Osteocyte (in vitro differentiated cells): ENCODE measurements around the gene ZNF106. TPM values are rescaled to one million over a fixed set of nuclear protein-coding genes. Genes with fewer than 3 reads are reported as not detected.

Experiments
- DNase-seq: peaks from one replicate; pipeline ENCODE4 v3.0.0; 2021; ENCODE audit warnings: mixed read lengths; ENCODE audit not compliant: unreplicated experiment; ENCODE audit errors: extremely low spot score
- H3K27ac Mint-ChIP-seq: one replicate; pipeline ENCODE4 v1.8.0; 2021; ENCODE audit warnings: mild to moderate bottlenecking, mixed read lengths; ENCODE audit not compliant: unreplicated experiment
- H3K27me3 Mint-ChIP-seq: one replicate; pipeline ENCODE4 v1.8.0; 2021; ENCODE audit warnings: mixed read lengths; ENCODE audit not compliant: unreplicated experiment
- H3K36me3 Mint-ChIP-seq: one replicate; pipeline ENCODE4 v1.8.0; 2021; ENCODE audit warnings: mixed read lengths; ENCODE audit not compliant: unreplicated experiment
- H3K4me1 Mint-ChIP-seq: one replicate; pipeline ENCODE4 v1.8.0; 2021; ENCODE audit warnings: mixed read lengths; ENCODE audit not compliant: unreplicated experiment
- H3K4me3 Mint-ChIP-seq: one replicate; pipeline ENCODE4 v1.8.0; 2021; ENCODE audit warnings: mild to moderate bottlenecking, moderate library complexity, mixed read lengths; ENCODE audit not compliant: unreplicated experiment
- H3K9me3 Mint-ChIP-seq: one replicate; pipeline ENCODE4 v1.8.0; 2021; ENCODE audit warnings: mixed read lengths; ENCODE audit not compliant: unreplicated experiment
- total RNA-seq: library from RNA; stranded (reverse); gene quantifications from 2 replicates; pipeline ENCODE4 v1.2.1, GENCODE V29; 2021
- TF ChIP-seq, protein P1 (sequence below): fragments of 200-600 bp; sonication (generic); IDR thresholded peaks from 2 replicates; pipeline ENCODE4 v1.5.0; 2021; ENCODE audit warnings: antibody characterized with exemption, mild to moderate bottlenecking, moderate library complexity

Gene ZNF106
- total RNA-seq, 1 donor from 2014 or later: 59.7 TPM

DNA sequence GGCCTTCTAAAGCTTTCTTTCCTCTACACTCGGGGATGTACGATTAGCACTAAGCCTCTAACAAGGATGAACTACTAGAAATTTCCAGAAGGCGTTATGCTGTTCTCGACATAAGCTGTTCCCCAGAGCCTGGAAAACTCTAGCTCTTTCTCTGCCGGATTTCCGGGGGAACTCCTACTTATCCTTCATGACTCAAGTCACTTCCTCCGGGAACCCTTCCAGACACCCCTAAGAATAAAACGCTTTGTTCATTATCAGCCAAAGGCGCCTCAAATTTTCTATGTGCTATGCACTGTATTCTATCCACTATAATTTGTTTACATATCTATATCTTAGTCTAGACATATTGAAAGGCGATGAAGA, 4.0 kb upstream of the ZNF106 start:
- TF ChIP-seq, protein P1, sequence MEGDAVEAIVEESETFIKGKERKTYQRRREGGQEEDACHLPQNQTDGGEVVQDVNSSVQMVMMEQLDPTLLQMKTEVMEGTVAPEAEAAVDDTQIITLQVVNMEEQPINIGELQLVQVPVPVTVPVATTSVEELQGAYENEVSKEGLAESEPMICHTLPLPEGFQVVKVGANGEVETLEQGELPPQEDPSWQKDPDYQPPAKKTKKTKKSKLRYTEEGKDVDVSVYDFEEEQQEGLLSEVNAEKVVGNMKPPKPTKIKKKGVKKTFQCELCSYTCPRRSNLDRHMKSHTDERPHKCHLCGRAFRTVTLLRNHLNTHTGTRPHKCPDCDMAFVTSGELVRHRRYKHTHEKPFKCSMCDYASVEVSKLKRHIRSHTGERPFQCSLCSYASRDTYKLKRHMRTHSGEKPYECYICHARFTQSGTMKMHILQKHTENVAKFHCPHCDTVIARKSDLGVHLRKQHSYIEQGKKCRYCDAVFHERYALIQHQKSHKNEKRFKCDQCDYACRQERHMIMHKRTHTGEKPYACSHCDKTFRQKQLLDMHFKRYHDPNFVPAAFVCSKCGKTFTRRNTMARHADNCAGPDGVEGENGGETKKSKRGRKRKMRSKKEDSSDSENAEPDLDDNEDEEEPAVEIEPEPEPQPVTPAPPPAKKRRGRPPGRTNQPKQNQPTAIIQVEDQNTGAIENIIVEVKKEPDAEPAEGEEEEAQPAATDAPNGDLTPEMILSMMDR: no peak
- Mint-ChIP-seq H3K4me1 (peaks cover 65% of the 10 kb centered on the region), H3K27ac (peak overlapping the region; percentile 99)

DNA sequence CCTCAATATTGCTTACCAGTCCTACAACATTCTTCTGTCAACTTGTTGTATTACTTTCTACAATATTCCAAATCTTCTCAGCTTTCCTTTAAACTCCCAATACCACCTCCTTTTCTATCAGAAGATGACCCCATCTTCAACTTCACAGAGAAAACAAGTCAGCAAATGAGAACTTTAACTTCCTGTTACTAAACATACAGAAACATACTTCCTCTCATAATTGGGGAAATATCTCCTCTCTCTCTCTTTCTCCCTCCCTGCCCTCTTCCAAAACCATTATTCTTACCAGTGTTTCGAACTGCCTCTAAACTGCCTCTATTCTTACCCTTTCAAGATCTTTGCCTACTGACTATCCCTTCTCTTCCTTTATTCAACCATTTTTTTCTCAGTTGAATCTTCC, 2.7 kb upstream of the ZNF106 start:
- Mint-ChIP-seq H3K4me1 (peaks cover 59% of the 10 kb centered on the region), H3K27ac (peak overlapping the region; percentile 99)

More for the DNA sequence above, 4.0 kb upstream of the ZNF106 start:
- Mint-ChIP-seq H3K36me3 (peaks cover 3% of the 10 kb centered on the region), H3K4me3 (peak overlapping the region; percentile 100), H3K9me3 (no peaks in the 10 kb centered on the region), H3K27me3 (no peaks in the 10 kb centered on the region)
- no peak for DNase-seq

DNA sequence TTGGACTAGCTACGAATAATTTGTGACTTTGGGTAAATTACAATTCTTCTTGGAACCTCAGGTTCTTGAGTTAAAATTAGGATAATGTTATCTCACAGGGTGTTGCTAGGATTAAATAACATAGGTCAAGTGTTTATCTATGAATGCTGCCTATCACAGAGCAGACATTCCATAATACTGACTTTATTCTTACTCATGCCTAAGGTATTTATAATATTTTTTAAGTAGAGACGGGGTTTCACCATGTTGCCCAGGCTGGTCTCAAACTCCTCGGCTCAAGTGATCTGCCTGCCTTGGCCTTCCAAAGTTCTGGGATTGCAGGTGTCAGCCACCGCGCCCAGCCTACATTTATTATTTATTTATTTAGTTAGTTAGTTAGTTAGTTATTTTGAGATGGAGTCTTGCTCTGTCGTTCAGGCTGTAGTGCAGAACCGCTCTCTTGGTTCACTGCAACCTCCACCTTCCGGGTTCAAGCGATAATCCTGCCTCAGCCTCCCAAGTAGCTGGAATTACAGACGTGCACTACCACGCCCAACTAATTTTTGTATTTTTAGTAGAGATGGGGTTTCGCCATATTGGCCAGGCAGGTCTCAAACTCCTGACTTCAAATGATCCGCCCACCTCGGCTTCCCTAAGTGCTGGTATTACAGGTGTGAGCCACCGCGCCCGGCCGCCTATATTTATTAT, 741 bp upstream of the ZNF106 start:
- DNase-seq: no peak
- H3K36me3 Mint-ChIP-seq: no peaks in the 10 kb centered on the region
- TF ChIP-seq, protein P1: no peak
- H3K4me1 Mint-ChIP-seq: peaks cover 56% of the 10 kb centered on the region
- no peaks in the 10 kb centered on the region for H3K9me3 Mint-ChIP-seq
- peak overlapping the region; percentile 100 for H3K27ac Mint-ChIP-seq
- H3K4me3 Mint-ChIP-seq: peak overlapping the region; percentile 95
- H3K27me3 Mint-ChIP-seq: no peaks in the 10 kb centered on the region

More for the DNA sequence above, 2.7 kb upstream of the ZNF106 start:
- TF ChIP-seq, protein P1: no peak
- Mint-ChIP-seq H3K4me3 (no peak overlapping the region), H3K27me3 (no peaks in the 10 kb centered on the region), H3K9me3 (no peaks in the 10 kb centered on the region), H3K36me3 (no peaks in the 10 kb centered on the region)
- no peak for DNase-seq

DNA sequence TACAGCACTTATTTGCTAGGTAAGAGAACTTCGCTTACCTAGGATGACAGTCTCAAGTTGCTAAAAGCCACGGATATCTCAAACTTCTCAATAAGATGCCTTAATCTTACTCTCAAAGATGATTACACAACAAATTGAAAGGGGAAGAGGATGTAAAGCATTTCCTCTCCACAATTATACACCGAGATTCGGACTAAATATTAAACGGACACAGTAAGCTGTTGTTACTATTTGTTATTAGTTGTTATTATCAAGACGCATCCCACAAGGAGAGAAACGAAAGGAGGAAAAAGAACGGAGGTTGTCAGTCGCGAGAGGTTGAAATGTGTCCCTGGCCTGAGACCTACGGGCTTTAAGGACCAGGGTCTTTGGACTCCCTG, 660 bp downstream of the ZNF106 start:
- peak overlapping the region; percentile 100 for H3K27ac Mint-ChIP-seq
- TF ChIP-seq, protein P1: no peak
- H3K27me3 Mint-ChIP-seq: no peaks in the 10 kb centered on the region
- peak overlapping the region; percentile 95 for H3K4me3 Mint-ChIP-seq
- peaks cover 2% of the 10 kb centered on the region for H3K36me3 Mint-ChIP-seq
- DNase-seq: no peak
- H3K9me3 Mint-ChIP-seq: no peaks in the 10 kb centered on the region
- peaks cover 44% of the 10 kb centered on the region for H3K4me1 Mint-ChIP-seq

DNA sequence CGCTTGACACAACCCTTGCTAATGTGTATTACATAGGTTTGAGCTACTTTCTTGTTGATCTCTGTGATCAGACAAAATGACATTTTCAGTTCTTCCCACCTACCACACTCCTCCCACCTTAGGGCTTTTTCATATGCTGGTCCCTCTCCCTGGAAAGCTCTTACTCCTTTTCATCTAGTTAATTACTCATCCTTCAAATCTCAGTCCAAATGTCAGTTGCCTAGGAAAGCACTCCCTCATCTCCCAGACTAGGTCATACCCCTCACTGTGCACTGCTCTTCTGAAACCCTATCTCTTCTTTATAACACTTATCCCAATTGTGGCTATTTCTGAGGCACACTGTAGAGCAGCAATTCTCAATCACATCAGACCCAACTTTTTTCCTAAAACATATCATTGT, 7.3 kb downstream of the ZNF106 start:
- H3K4me1 Mint-ChIP-seq: peaks cover 16% of the 10 kb centered on the region
- no peak for DNase-seq
- no peak overlapping the region for H3K4me3 Mint-ChIP-seq
- no peak overlapping the region for H3K27ac Mint-ChIP-seq
- no peaks in the 10 kb centered on the region for H3K27me3 Mint-ChIP-seq
- peaks cover 13% of the 10 kb centered on the region for H3K36me3 Mint-ChIP-seq
- TF ChIP-seq, protein P1: no peak
- peaks cover 10% of the 10 kb centered on the region for H3K9me3 Mint-ChIP-seq
